Kidney glomerular epithelial cell (primary cell): ENCODE measurements around the gene C1orf35.

Experiments used
- DNase-seq: peaks from one replicate; lab custom pipeline; 2025; lab: John Stamatoyannopoulos, UW

The C1orf35 gene

GRCh38 chr1:228094432-228095016, 8.6 kb downstream of the C1orf35 start:
- no peak for DNase-seq

- no peak for DNase-seq
Measured at GRCh38 chr1:228093050-228093906, 9.8 kb downstream of the C1orf35 start.

GRCh38 chr1:228092342-228093049, 10.6 kb downstream of the C1orf35 start:
- no peak for DNase-seq

GRCh38 chr1:228091084-228091483, 12.0 kb downstream of the C1orf35 start:
- no peak for DNase-seq

GRCh38 chr1:228090613-228091081, 12.5 kb downstream of the C1orf35 start:
- no peak for DNase-seq

- DNase-seq, result no peak
Measured at GRCh38 chr1:228089519-228090380, 13.4 kb downstream of the C1orf35 start.

GRCh38 chr1:228088586-228089498, 14.3 kb downstream of the C1orf35 start:
- no peak for DNase-seq

- peak; percentile 78 for DNase-seq
Measured at GRCh38 chr1:228087771-228088251, 15.3 kb downstream of the C1orf35 start.

- peak; percentile 33 for DNase-seq
Measured at GRCh38 chr1:228085287-228085951, 17.7 kb downstream of the C1orf35 start.

- peak; percentile 15 for DNase-seq
Measured at GRCh38 chr1:228084797-228085196, 18.3 kb downstream of the C1orf35 start.

GRCh38 chr1:228084325-228084724, 18.8 kb downstream of the C1orf35 start:
- no peak for DNase-seq

GRCh38 chr1:228083871-228084278, 19.2 kb downstream of the C1orf35 start:
- peak; percentile 35 for DNase-seq

GRCh38 chr1:228082918-228083870, 19.9 kb downstream of the C1orf35 start:
- no peak for DNase-seq

GRCh38 chr1:228082214-228082917, 20.8 kb downstream of the C1orf35 start, which contains the start of gene ARF1:
TSS of gene ARF1 (plus strand) at chr1:228082708. CDS start at chr1:228097115, 14,407 bp downstream.
- peak; percentile 85 for DNase-seq

GRCh38 chr1:228081578-228082213, 21.4 kb downstream of the C1orf35 start:
- no peak for DNase-seq

GRCh38 chr1:228081144-228081543, 22.0 kb downstream of the C1orf35 start:
- DNase-seq, result no peak

GRCh38 chr1:228079601-228080263, 23.4 kb downstream of the C1orf35 start:
- no peak for DNase-seq
